NOMO-1 treated with dmso at 0.1 percent for 144 hours (cell line): Measurements from ENCODE around the gene CD14.
"Not testable (repeated sequence)": the region's sequence is repeated elsewhere in the genome, so short reads cannot be mapped to it uniquely, and the experiment has no call there.

Experiments
- DNase-seq: peaks from one replicate; lab custom pipeline; 2025; ENCODE audit not compliant: unreplicated experiment; lab: John Stamatoyannopoulos, UW

The CD14 gene

DNA sequence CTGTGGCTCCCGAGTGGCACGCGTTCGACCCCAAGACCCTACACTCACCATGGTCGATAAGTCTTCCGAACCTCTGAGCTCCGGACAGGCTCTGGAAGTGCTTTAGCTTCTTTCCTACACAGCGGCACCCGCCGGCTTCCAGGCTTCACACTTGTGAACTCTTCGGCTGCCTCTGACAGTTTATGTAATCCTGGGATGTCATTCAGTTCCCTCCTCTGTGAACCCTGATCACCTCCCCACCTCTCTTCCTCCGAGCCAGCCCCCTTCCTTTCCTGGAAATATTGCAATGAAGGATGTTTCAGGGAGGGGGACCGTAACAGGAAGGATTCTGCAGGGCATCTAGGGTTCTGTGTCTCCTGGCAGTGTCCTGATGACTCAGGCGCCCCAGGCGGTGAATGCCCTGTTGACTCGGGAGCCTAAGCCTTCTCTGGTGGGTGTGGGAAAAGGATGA, at the start of gene CD14:
Gene CD14 (minus strand): TSS at position 155 of the 451 bp plus-strand sequence. CDS start 104 bp downstream, at position 51.
- no peak for DNase-seq

DNA sequence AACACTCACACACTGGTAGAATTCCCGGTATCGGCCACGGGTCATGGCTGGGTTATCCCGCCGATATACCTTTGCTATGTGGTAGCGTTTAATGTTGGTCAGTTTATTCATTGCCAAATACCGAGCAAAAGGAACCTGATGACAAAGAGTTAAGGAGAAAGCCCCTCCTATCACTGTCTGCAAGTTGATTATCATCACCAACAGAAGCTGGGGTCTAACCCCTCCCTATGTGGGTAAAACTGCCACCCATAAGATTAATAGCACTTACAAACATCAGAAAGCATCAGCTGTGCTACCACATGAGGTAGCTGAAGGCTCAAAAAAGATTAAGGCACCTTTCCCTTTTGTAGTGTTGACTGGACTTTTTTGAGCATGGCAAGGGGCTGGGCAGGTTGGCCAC, 46.0 kb upstream of the CD14 start:
- DNase-seq = no peak

DNA sequence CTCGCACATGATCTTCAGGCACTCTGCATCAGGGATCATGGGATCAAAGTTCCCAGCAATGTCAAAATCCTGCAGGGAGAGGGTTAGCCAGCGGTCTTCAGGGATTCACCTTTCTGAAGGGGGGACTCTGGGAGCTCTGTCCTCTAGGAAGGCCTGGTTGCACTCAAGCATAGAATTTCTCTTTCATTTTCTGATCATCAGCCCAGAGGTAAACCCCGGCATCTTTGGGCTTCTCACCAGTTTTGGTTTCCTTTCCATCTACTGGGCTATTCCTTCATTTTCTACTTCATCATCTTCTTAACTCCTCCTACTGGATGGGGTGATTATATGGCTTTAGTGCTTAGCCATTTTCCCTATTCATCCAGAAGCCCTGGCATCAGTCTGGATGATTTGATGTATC, 45.0 kb upstream of the CD14 start:
- no peak for DNase-seq

DNA sequence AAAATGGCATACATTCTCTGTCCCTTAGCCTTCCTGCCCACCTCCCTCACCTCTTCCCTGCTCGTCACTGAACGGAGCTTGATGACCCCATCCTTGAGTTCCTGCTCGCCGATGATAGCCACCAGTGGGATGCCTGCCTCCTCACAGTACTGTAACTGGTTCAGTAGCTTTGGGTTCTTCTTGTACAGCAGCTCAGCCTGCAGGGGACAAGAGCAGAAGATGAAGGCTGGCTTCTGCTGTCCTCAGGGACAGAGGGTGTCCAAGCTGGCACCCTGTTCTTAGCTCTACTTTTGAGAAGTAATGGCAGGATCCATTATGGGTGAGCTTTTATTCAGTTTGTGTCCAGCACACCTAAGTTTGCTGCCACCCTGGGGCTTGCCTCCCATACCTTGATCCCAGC, 41.7 kb upstream of the CD14 start:
- DNase-seq = no peak

DNA sequence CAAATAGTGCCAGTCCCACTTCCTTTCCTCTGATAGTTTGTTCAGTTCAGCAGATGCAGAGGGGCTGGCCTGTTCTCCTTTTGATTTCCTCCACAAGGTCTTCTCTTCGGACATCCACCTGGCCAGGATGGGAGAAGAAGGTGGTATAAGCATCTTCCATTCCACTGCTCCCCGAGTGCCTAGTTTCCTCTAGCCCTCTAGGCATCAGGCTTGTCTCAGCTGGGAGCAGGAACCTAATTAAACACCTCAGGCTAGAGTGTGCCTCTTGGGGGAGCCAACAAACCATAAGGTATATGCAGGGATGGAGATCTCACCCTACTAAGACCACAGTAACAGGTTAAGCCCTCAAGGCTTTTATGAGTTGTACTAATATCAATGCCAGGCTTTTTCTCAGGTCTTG, 41.2 kb upstream of the CD14 start:
- DNase-seq = no peak

DNA sequence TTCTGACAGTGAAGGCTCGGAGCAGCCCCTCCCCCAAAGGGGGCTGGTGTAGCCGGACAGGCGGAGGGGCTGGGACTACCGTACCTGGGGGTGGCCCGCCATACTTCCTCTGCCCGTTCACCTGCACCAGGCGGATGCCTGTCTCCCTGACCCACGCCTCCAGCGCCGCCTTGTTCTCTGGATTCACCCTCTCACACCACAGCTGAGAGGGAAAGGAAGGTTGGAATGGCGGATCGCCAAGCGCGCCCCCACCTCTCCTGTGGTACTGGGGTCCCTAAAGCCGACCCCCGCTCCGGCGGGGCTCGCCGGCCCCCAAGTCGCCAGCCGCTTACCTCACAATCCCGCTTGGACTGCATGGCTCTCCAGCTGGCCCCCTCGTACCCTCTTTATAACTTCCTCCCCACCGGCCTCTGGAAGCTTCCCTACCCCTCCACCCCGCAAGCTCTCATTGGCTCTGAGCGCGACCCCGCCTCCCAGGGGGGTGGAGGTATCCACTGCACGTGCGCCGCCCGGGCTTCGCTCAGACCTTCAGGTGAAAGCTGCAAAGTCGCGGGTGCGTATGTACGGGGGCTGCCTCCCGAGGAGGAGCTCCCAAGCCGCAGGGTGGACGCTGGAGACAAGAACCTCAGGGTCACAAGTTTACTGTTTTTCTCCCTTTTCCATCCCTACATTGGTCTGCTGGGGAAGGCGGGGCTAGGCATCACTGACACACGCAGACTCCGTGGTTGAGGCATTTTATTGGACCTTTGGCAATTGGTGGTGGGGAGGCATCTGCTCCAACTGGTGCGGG, 40.4 kb upstream of the CD14 start, which contains the start of gene DND1:
Gene DND1 (minus strand): TSS at position 390 of the 790 bp plus-strand sequence. CDS start 34 bp downstream, at position 356.
- DNase-seq = no peak

DNA sequence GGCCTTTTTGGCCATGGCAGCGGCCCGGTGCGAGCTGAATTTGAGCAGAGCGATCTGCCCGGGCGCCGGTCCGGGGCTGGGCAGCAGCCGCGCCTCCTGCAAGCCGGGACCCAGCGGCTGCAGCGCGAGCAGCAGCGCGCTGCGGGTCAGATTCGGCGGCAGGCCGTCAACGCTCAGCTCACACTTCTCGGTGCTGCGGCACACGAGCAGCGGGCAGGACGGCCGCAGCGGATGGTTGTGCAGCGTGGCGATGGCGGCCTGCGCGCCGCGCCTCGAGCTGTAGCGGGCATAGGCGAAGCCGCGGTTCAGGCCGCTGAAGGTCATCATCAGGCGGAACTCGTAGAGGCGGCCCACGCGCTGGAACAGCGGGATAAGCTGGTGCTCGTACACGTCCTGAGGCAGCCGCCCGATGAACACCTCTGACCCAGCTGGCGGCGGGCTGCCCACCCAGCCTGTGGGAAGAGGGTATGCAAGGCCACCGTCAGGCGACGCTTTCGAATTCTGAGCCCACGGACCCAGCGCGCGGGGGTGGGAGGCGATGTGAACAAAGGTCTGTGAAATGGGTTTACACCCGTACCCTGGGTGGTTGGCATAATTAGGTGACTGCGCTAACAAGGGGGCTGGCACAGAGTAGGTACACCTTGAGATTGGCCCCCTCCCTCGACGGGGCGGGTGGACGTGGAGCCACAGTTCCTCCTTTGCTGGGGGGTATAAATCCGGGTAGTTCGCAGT, 39.6 kb upstream of the CD14 start:
- DNase-seq = no peak

DNA sequence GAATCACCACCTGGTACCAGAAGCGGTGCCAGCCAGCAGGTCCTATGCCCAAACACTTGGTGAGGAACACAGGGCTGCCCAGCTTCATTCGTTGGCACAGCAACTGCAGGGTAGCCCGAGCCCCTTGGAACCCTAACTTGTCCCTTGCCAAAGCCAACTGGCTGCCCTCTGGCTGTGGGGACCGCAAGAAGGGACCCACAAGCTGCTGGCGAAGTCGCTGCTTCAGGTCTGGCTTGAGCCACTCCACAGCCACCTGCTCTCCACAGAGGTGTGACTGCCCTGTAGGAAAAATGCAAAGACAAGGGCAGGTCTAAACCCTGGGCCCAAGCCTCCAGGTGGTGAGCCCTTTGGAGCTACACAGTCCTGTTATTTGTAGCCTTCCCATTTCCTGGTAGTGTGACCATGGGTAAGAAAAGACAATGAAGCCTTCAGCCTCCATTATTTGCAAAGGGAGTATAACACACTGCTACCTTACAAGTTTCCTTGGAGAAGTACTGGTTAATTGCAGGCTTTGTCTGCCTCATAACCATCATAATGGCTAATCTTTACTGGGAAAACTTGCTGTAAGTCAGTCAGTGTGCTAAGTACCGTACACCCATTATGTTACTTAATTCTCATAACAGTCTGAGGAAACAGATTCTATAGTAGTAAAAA, 38.6 kb upstream of the CD14 start:
- DNase-seq = no peak

DNA sequence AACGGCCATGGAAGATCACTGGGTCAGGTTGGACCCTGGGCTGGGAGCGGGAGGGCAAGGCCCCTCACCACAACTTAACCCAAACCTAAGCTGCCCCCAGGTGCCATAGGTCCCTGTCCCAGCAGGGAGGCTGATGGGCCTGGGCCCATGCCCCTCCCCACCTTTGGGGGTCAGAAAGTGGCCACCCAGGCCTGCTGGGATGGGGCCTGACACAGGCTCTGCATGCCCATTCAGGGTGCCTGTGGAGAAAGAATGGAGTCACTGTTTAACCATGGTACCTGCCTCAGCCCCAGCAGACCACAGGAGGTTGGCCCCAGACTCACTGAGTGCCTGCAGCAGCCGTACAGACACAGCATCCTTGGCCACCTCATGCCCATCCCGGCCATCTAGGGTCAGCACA, 38.1 kb upstream of the CD14 start:
- DNase-seq = not testable (repeated sequence)

DNA sequence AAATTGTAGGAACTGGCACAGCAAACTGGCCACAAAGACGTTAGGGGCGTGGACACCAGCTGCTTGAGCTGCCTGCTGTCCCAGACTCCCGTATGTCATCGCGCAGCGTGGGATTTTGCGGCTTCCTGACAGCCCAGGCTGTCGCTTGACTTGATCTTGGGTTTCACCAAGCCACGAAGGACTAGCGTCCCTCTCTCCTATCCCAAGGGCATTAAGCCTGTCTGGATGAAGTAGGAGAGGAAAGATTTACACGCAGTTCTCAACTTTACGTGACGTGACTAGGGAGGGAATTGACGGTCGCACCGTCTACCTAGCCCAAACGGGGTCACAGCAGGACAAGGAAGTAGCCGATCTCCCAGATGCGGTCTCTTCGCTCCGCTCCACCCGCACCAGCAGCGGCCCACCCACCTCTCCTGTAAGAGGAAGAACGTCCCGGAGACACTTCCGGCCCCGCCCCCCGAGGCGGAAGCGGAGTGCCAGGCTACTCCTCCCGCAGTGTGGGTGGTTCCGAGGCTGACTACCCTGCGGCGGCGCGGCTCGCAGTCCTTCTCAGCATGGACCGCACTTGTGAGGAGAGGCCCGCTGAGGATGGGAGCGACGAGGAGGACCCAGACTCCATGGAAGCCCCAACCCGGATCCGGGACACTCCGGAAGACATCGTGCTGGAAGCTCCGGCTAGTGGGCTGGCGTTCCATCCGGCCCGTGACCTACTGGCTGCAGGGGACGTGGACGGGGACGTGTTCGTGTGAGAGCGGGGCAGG, 31.6 kb upstream of the CD14 start, which contains the start of gene WDR55:
Gene WDR55 (plus strand): TSS at position 546 of the 761 bp plus-strand sequence. CDS start 9 bp downstream, at position 555.
- DNase-seq = peak; percentile 96

DNA sequence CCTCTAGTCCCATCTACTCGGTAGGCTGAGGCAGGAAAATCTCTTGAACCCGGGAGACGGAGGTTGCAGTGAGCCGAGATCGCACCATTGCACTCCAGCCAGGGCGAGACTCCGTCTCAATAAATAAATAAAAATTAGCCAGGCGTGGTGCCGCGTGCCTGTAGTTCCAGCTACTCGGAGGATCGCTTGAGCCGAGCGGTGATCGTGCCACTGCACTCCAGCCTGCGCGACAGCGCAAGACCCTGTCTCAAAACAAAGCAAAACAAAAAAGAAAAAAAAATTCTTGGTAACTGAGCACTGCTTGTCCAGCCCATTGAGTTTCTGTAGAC, 31.0 kb upstream of the CD14 start:
- no peak for DNase-seq

DNA sequence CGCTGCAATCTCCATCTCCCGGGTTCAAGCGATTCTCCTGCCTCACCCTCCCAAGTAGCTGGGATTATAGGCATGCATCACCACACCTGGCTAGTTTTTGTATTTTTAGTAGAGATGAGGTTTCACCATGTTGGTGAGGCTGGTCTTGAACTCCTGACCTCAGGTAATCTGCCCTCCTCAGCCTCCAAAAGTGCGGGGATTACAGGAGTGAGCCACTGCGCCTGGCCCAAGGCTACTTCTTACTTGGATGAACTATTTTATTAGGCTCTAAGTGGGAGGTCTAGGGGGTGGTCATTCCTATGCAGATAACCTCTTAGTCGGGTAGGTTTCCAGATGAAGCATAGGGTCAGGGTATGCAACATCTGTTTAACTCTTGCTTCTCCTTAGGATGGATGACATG, 27.4 kb upstream of the CD14 start:
- DNase-seq = not testable (repeated sequence)

DNA sequence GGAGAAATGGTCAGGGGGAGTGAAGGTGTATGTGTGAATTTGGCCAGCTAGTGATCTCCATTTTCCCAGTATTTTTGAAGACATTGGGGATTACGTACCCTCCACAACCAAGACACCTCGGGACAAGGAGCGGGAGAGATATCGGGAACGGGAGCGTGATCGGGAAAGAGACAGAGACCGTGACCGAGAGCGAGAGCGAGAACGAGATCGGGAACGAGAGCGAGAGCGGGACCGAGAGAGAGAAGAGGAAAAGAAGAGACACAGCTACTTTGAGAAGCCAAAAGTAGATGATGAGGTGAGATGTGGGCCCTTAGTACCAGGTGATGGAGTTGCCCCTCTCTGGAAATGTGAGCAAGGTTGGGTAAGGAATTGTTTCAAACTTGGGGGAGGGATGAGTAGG, 25.9 kb upstream of the CD14 start:
- no peak for DNase-seq

DNA sequence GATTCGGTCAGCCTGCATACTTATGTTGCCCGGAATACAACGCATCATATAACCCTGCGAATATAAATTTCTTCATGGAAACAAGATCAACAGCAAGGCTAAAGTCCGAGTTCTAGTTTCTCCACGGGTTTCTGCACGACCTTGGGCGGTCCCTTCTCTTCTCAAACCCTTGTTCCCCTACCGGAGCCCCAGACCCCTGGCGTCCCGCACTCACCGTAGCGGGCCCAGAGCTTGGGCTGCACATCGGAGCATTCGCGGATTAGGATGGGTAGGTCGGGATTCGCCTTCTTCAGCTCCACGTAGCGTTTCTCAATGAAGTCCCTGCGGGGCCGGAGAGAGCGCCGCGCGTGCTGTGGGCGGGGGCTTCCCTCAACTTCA, 14.1 kb upstream of the CD14 start:
- DNase-seq = no peak

DNA sequence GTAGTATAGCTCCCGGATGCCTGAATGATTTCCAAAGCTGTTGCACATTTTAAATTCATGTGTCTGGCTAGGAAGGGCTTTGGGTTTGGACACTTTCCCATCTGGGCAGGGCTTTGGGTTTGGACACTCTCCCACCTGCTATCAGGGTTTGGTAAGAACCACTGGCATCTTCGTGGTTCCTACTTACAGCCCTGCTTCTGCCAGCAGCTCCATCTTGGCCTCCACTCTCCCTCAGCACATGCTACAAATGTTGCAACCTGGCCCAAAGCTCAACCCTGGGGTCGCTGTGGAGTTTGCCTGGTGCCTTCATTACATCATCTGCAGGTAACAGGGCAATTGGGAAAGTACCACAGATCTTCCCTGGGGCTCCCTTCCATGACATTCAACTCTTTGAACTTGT, 9.7 kb upstream of the CD14 start:
- DNase-seq = no peak

DNA sequence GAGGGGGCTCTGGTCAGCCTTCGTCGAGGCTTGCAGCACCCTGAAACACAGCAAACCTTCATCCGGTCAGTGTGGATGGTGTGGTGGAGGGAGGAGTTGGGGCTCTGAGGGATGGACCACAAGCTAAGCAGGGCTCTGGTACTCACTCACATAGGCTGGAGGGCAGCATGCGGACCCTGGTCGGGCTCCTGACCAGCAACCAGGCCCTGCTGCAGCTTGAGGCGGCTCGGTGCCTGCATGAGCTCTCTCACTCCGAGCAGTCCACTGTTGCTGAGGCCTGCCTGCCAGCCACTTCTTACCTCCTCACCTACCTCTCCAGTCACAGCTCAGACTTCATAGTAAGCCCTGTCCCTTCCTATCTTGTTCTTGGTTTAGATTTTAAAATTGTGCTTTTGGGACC, 8.7 kb upstream of the CD14 start:
- no peak for DNase-seq

DNA sequence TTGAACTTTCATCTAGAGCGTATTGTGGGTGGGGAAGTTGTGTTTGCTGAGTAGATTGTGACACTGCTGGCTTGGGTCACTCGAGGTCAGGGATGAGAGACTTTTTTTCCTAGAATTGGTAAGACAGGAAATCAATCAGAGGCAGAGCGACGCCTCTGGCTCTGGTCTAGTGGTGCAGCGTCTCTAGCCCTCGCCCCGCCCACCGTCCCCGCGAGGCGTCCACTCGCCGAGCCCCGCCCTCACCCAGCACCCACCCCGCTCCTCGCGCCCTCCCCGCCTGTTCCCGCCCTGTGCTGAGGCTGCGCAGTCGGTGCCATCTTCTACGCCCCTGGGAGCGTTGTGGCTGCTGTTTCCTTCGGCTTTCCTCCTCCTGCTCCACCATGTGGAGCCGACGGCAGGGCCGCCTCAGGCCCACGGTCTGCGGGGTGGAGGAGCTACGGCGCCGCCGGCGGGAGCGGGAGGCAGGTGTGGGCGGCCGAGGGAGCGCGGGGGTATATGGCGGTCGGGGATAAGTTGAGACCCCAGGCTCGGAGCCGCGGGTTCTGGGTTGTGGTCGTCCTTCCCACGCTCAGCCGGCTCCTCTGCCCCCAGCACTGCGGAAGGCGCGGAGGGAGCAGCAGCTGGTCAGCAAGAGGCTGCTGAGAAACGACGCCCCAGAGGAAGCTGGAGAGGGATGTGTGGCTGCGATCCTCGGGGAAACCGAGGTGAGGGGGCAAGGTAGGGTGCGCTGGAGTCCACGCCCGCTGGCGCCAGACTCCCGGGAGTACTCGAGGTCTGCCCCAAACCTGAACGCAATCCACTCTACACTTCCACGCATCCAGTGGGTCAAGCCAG, 6.4 kb upstream of the CD14 start, which contains the start of gene TMCO6:
Gene TMCO6 (plus strand): TSS at position 304 of the 834 bp plus-strand sequence. CDS start 77 bp downstream, at position 381.
- DNase-seq = peak; percentile 96

DNA sequence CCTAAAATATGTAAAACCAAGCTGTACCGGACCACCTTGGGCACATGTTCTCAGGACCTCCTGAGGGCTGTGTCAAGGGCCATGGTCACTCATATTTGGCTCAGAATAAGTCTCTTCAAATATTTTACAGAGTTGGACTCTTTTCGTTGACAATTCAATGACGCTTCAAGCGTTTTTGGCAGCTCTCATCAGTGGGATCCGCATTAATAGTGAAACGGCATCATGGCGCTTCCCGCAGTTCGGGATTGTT, 5.8 kb upstream of the CD14 start:
- not testable (repeated sequence) for DNase-seq

DNA sequence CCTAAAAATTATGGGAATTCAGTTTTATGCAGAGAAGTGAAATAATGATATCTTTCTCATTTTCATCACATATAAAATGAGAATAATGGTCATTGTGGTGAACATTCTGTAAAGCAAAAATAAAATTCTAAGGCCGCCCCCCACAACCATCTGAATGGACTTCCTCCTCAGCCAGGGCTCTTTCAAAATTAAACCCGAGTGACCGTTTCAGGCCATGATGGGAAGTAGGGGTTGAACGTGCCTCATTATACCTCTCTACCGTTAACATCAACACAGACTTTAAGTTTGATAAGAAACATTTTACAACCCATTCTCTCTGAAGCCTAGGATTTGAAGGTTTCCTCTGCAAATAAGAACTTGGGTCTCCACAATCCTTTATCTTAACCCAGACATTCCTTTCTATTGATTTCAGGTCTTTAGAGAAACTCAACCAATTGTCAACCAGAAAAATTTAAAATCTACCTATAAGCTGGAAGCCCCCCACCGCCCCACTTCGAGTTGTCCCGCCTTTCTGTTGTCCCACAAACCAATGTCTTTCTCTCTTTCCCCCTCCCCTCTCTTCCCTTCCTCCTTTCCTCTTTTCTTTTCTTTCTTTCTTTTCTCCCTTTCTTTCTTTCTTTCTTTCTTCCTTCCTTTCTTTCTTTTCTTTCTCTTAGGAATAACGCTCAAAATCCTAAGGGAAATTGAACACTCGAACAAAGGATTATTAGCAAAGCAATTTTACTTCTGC, 4.6 kb upstream of the CD14 start:
- no peak for DNase-seq
